Sciatic nerve (tissue), 2 donors: Measurements from ENCODE around the gene BLACAT1. TPM values are rescaled to one million over a fixed set of nuclear protein-coding genes. Genes with fewer than 3 reads are reported as not detected.

Experiments
- ATAC-seq: fragments of 200-7000 bp; cut with Tn5 transposase; one replicate; pipeline ENCODE4 v1.9.1; 2020; ENCODE audit warnings: mild to moderate bottlenecking, moderate library complexity
- DNase-seq: peaks from one replicate; pipeline ENCODE4 v3.0.0-alpha.2; 2020; ENCODE audit warnings: low spot score
- intact Hi-C: fragments of 100-400 bp; cut with DNase I; formaldehyde crosslinking; loops from one replicate; pipeline ENCODE4 v1.14.2; 2022
- total RNA-seq: library from RNA; stranded (reverse); fragmentation: NEBNext Ultra II Directional; extraction: Animal tissue kit (Norgen Biotek cat#: 25700); gene quantifications from one replicate; pipeline ENCODE4 v1.2.1, GENCODE V29; 2021
- donor health status: DM: no; HTN: no; CAD: no.
- donor health status: DM: no; HTN: no; CAD: no.

The BLACAT1 gene
- total RNA-seq, 1 donor from 2014 or later: 0.13 TPM

DNA sequence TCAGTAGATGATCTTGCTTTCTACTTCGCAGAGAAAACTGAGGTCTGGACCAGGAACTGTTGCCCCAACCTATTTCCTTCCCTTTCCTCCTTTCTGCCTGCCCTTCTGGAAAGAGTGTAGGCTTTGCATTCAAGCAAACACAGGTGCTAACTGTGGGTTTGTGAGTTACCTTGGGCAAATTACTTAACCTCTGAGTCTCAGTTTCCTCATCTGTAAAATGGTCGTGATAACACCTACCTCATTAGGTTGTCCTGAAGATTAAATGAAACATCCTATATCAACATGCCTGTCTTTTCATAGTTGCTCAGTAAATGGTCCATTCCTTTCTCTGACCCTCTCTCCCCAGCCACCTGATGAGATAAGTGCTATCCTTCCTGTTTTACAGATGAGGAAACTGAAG, 9.5 kb upstream of the BLACAT1 start:
- no peak for DNase-seq
- intact Hi-C loops: no loop called here
- no peak for ATAC-seq

GRCh38 chr1:205458777-205459566, 3.1 kb upstream of the BLACAT1 start:
- DNase-seq (no peak), ATAC-seq (peak; percentile 64)
- intact Hi-C loops: no loop called here

DNA sequence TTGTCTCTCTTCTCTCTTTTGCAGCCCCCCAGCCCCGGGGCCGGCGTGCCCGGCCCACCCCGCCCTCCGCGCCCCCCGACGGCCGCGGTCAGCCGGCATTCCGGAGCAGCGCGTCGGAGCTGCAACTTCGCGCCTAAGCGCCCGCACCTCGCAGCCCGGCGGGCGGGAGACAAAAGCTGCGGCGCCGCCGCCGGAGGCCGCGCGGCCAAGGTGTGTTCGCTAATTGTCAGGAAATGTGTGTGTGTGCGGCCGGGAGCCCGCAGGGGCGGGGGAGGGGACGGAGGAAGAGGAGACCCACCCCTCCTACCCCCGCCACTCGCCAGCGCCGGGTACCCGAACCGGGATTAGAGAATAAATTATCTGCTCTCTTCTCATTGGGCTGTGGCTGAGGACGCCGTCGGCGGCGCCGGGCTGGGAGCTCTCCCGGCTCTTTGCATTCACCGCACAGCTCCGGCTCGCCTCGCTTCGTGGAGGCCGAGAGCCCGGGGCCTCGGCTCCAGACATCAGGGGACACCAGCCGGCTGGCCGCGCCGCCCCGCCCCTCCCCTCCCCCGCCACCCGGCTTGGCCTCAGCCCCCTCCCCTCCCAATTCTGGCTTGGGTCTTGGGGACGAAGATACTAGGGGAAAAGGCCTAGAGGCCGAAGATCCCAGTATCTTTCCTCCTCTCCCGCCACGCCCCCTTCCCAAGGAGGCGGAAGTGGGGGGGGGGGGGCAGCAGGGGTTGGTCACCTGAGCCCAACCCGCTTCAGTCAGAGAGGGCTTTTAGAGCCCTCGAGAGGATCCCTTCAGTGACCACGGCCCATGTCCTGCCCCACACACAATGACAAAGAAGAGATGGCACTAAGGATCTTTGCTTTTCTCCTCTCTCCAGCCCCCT, 1.3 kb upstream of the BLACAT1 start:
- ATAC-seq (no peak), DNase-seq (no peak)
- intact Hi-C loops: loop anchor here (1.0 kb wide), 1 partner anchor 21 kb away; no protein-coding TSS in a partner anchor

DNA sequence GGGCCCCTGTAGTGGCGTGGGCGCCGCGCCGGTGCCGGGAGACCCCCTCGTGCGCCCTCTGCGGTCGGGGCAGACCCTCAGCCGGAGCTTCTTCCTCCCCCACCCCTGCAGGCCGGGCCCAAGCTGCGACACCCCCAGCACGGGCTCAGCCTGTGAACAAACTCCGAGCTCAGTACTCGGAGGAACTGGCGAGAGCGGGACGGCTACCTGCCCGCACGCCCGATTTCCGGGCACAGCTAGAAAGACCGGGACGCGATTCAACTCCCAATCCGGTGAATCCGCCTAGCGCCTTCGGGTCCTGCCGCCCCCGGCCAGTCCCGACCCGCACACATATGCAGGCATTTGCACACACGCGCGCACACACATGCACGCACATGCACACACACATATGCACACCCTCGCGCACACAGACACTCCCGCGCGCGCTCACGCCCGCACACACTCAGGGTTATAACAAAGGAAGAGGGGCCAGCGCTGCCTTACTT, 580 bp upstream of the BLACAT1 start:
- intact Hi-C loops: no loop called here
- DNase-seq (no peak), ATAC-seq (no peak)

DNA sequence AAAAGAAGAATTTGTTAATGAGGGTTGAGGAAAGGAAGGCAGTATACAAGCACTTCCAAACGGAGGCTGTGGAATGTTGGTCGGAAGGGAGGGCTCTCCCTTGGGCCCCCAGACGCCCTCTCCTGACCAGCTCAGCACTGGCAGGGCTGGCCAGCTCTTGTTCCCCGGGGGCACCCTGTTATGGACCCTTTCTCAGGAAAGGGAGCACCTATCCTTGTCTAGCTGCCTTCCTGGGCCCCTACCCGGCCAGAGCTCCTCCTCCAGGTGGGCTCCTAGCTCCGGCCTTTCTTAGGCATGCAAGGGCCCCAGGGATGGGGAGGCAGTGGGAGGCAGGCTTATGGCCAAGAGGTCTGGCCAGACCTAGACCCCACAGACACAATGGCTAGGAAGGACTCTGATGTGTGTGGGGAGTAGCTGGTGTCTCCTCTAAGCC, 926 bp downstream of the BLACAT1 start:
- ATAC-seq (no peak), DNase-seq (no peak)
- intact Hi-C loops: no loop called here

GRCh38 chr1:205453466-205453865, 2.4 kb downstream of the BLACAT1 start:
- no peak for ATAC-seq
- intact Hi-C loops: no loop called here
- no peak for DNase-seq

GRCh38 chr1:205452933-205453332, 2.9 kb downstream of the BLACAT1 start:
- intact Hi-C loops: no loop called here
- DNase-seq (no peak), ATAC-seq (no peak)

DNA sequence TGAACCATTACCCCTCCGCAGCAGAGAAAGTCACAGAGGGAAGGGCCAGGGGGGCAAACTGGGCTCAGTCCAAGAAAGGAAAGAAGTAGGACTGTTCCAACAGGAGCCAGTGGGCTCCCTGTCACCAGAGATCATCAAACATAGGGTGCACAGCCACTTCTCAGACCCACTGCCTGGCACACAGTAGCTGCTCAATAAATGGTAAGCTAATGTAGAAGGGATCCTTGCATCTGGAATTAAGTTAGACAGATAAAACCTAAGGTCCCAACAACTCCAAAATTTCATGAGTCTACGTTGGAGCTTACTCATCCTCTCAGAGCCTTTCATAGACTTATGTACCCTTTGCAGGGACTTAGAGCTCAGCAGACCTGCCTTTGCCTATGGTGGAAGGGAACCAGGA, 3.5 kb downstream of the BLACAT1 start:
- intact Hi-C loops: no loop called here
- ATAC-seq (no peak), DNase-seq (no peak)

DNA sequence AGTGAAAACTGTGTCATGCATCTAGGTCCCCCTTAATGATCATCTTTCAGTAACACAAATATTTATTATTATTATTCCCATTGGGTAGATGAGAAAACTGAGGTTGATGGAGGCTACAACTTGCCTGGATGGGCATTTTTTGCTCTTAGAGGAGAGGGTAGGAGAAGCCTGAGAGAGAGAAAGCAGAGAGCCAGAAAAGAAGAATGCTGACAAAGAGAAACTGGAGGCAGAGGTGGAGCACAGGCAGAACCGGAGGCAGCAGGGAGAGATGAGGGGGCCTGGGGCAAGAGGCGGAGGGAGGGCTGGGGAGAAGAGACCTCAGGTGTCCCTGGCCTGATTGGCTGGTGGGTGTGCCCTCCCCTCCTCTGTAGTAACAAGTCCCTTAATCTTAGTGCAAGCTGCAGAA, 4.1 kb downstream of the BLACAT1 start:
- intact Hi-C loops: no loop called here
- DNase-seq (no peak), ATAC-seq (no peak)

- ATAC-seq (no peak), DNase-seq (no peak)
- intact Hi-C loops: no loop called here
These were observed 4.6 kb downstream of the BLACAT1 start for GRCh38 chr1:205451202-205451601.

DNA sequence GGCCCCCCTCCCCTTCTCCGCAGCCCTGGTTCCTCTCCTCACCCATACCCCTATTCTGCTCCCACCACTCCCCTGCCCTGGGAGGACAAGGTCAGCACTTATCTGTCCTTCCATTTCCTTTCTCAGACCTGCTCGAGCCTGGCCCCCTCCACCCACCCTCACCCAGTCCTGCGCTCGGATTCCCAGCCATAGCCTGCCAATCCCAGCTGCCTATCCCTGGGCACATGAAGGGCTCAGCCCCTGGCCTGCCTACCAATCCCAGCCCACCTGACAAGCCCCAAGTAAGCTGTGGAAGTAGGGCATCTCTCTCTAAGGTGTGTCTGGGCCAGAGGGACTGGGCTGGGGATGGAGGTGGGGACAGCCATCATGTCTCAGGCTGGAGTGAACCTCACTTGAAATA, 5.4 kb downstream of the BLACAT1 start:
- no peak for DNase-seq
- ATAC-seq: no peak
- intact Hi-C loops: no loop called here

- intact Hi-C loops: no loop called here
- no peak for DNase-seq
- ATAC-seq: no peak
These were observed 5.9 kb downstream of the BLACAT1 start for GRCh38 chr1:205449750-205450443.

DNA sequence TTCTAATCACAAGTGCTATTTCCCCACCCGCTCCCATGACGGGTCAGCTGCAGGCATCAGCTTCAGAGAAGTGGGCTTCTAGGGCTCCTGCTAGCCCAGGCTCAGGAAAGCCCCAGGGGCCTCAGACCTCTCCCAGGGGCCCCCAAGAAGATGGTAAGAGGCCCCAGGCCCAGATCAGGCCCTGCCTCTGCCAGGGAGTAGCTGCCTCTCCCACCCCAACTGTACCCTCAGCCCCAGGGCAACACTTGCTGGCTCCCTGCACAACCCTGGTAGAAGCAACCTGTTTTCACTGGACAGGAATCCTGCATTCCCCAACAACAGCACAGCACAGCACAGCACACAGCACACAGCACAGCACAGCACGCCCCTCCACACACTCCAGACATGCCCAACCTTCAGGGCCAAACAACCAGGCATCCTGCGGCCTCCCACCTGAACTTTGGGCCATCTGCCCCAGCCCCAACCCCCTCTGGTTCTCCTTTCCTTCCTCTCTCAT, 6.5 kb downstream of the BLACAT1 start:
- ATAC-seq (no peak), DNase-seq (no peak)
- intact Hi-C loops: no loop called here

- DNase-seq (no peak), ATAC-seq (no peak)
- intact Hi-C loops: no loop called here
These were observed 7.1 kb downstream of the BLACAT1 start for GRCh38 chr1:205448540-205449253.

DNA sequence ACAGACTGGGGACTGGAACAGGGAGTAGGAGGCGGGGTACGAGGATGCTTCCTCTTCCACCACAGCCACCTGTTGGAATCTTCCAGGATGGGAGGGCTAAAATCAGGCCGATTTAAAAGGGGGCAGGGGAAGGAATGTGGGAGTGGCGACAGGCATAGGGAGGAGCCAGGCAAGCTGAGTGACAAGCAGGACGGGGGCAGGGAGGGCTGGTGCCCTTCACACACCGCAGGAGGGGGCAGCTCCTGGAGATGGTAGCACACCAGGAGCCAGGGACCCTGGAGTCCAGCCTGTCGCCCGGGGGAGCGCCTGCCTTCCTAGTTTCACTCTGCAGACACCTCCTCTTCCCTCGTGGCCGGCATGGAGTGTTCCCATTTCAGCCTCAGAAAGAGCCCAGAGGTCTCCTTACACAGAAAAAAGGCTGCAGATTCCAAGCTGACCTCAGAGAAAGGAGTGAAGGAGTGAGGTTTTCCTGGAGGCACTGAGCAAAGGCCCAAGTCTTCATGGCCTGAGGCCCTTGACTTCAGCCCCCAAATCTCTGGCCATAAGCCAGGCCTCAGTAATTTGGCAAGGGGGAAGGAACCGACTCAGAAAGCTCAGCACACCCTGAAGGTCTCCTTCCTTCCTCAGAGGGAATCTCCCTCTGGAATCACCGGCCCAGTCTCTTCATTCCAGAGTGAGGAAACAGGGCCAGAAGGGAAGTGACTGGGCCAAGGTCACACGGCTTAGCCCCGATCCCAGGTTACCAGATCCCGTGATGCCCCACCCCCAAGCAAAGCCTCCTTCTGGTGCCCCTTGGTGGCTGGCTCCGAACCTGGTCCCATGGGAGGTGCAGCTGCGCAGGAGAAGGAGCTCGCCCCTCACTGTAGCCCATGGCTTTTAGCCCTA, 8.1 kb downstream of the BLACAT1 start:
- intact Hi-C loops: no loop called here
- ATAC-seq: no peak
- no peak for DNase-seq

GRCh38 chr1:205446828-205447227, 9.0 kb downstream of the BLACAT1 start:
- intact Hi-C loops: no loop called here
- ATAC-seq: no peak
- no peak for DNase-seq

GRCh38 chr1:205445646-205445935, 10.3 kb downstream of the BLACAT1 start:
- DNase-seq: no peak
- ATAC-seq: no peak
- intact Hi-C loops: no loop called here
